Activated CD8-positive, alpha-beta T cell treated with anti-CD3 and anti-CD28 coated beads for 36 hours (primary cell): Measurements from ENCODE around the gene PDZK1IP1. TPM values are rescaled to one million over a fixed set of nuclear protein-coding genes. Genes with fewer than 3 reads are reported as not detected.
"Not testable (repeated sequence)": the region's sequence is repeated elsewhere in the genome, so short reads cannot be mapped to it uniquely, and the experiment has no call there.

Experiments
- ATAC-seq: fragments of 200-7000 bp; cut with Tn5 transposase; one replicate; pipeline ENCODE4 v1.10.0; 2021; ENCODE audit warnings: mild to moderate bottlenecking, moderate library complexity
- CTCF ChIA-PET: fragments of 350-600 bp; sonication (Branson Sonifier 250); formaldehyde crosslinking; loops from one replicate; lab custom pipeline; 2021; ENCODE audit warnings: antibody characterized with exemption; lab: Charles Lee
- POLR2A ChIA-PET: fragments of 350-600 bp; sonication (Branson Sonifier 250); formaldehyde crosslinking; loops from one replicate; lab custom pipeline; 2021; ENCODE audit warnings: antibody characterized with exemption; lab: Charles Lee
- DNase-seq: peaks from one replicate; pipeline ENCODE4 v3.0.0-alpha.2; 2020
- H3K27ac Mint-ChIP-seq: one replicate; pipeline ENCODE4 v1.8.0; 2021; ENCODE audit warnings: mild to moderate bottlenecking, mixed read lengths
- H3K27me3 Mint-ChIP-seq: one replicate; pipeline ENCODE4 v1.8.0; 2021; ENCODE audit warnings: mixed read lengths
- H3K36me3 Mint-ChIP-seq: one replicate; pipeline ENCODE4 v1.8.0; 2021; ENCODE audit warnings: low read depth, mixed read lengths
- H3K4me1 Mint-ChIP-seq: one replicate; pipeline ENCODE4 v1.8.0; 2021; ENCODE audit warnings: low read depth, mixed read lengths
- H3K4me3 Mint-ChIP-seq: one replicate; pipeline ENCODE4 v1.8.0; 2021; ENCODE audit warnings: mild to moderate bottlenecking, moderate library complexity, mixed read lengths
- H3K9me3 Mint-ChIP-seq: one replicate; pipeline ENCODE4 v1.8.0; 2021; ENCODE audit warnings: mixed read lengths
- CTCF ChIP-seq: fragments of 200-600 bp; IDR thresholded peaks from one replicate; pipeline ENCODE4 v1.8.0; 2022; ENCODE audit warnings: antibody characterized with exemption, mild to moderate bottlenecking
- intact Hi-C: fragments of 100-400 bp; cut with micrococcal nuclease; formaldehyde crosslinking; loops from one replicate; pipeline ENCODE4 v1.10.0; 2022
- total RNA-seq, 2 experiments: library from RNA; stranded (reverse); gene quantifications; one replicate each; pipeline ENCODE4 v1.2.3, GENCODE V29; 2021

Gene PDZK1IP1
- total RNA-seq, 2 experiments from 2014 or later = not detected

GRCh38 chr1:47201179-47201578 lies 11.3 kb upstream of the PDZK1IP1 start:
- DNase-seq (no peak), ATAC-seq (no peak)
- intact Hi-C loops = no loop called here
- H3K4me1 Mint-ChIP-seq = no peaks in the 10 kb centered on the region
- TF ChIP-seq CTCF = no peak
- H3K9me3 Mint-ChIP-seq = peaks cover 2% of the 10 kb centered on the region
- H3K27ac Mint-ChIP-seq = no peak overlapping the region
- CTCF ChIA-PET = interaction anchor here (0.9 to 2.3 kb wide), 3 partner anchors 9 to 37 kb away, joined by 3 to 12 read pairs (median 6); no protein-coding TSS in a partner anchor
- H3K4me3 Mint-ChIP-seq = no peak overlapping the region
- H3K27me3 Mint-ChIP-seq = peaks cover 36% of the 10 kb centered on the region
- POLR2A ChIA-PET = no interaction called here
- H3K36me3 Mint-ChIP-seq = no peaks in the 10 kb centered on the region

GRCh38 chr1:47198214-47198613 lies 8.4 kb upstream of the PDZK1IP1 start:
- Mint-ChIP-seq H3K4me1 (no peaks in the 10 kb centered on the region), H3K36me3 (no peaks in the 10 kb centered on the region), H3K27ac (no peak overlapping the region), H3K9me3 (peaks cover 2% of the 10 kb centered on the region), H3K4me3 (no peak overlapping the region), H3K27me3 (peaks cover 24% of the 10 kb centered on the region)
- ChIA-PET CTCF (interaction anchor here (1.1 kb wide), 1 partner anchor 19 kb away, joined by 4 read pairs; no protein-coding TSS in a partner anchor), POLR2A (no interaction called here)
- ATAC-seq = no peak
- TF ChIP-seq CTCF = no peak
- DNase-seq = no peak
- intact Hi-C loops = no loop called here

- no peak for DNase-seq
- Mint-ChIP-seq H3K27me3 (peaks cover 23% of the 10 kb centered on the region), H3K4me3 (no peak overlapping the region), H3K4me1 (no peaks in the 10 kb centered on the region), H3K36me3 (no peaks in the 10 kb centered on the region), H3K9me3 (no peaks in the 10 kb centered on the region), H3K27ac (no peak overlapping the region)
- ChIA-PET POLR2A (interaction anchor here (0.7 kb wide), 1 partner anchor 61 kb away, joined by 3 read pairs; no protein-coding TSS in a partner anchor), CTCF (interaction anchor here (1.1 to 1.6 kb wide), 2 partner anchors 17 to 21 kb away, joined by 3 to 5 read pairs; no protein-coding TSS in a partner anchor)
- ATAC-seq = no peak
- TF ChIP-seq CTCF = no peak
- intact Hi-C loops = no loop called here
Measured at GRCh38 chr1:47196622-47197021, 6.8 kb upstream of the PDZK1IP1 start.

- intact Hi-C loops, H3K36me3 Mint-ChIP-seq, ATAC-seq, H3K4me1 Mint-ChIP-seq, H3K9me3 Mint-ChIP-seq, POLR2A ChIA-PET, H3K4me3 Mint-ChIP-seq, DNase-seq, H3K27ac Mint-ChIP-seq: not testable (repeated sequence)
- CTCF ChIA-PET = interaction anchor here (1.6 kb wide), 1 partner anchor 20 kb away, joined by 5 read pairs; no protein-coding TSS in a partner anchor
- peaks cover 23% of the 10 kb centered on the region for H3K27me3 Mint-ChIP-seq
Measured at GRCh38 chr1:47195981-47196380, 6.1 kb upstream of the PDZK1IP1 start.

GRCh38 chr1:47194311-47194710 lies 4.5 kb upstream of the PDZK1IP1 start:
- H3K4me3 Mint-ChIP-seq = no peak overlapping the region
- H3K27ac Mint-ChIP-seq = no peak overlapping the region
- TF ChIP-seq CTCF = no peak
- ATAC-seq (no peak), DNase-seq (no peak)
- ChIA-PET CTCF (interaction anchor here (0.8 to 6.9 kb wide), 11 partner anchors 9 to 177 kb away, joined by 3 to 86 read pairs (median 6); partner anchors contain the start of gene CMPK1), POLR2A (no interaction called here)
- H3K4me1 Mint-ChIP-seq = no peaks in the 10 kb centered on the region
- no peaks in the 10 kb centered on the region for H3K36me3 Mint-ChIP-seq
- intact Hi-C loops = no loop called here
- peaks cover 18% of the 10 kb centered on the region for H3K27me3 Mint-ChIP-seq
- no peaks in the 10 kb centered on the region for H3K9me3 Mint-ChIP-seq

- H3K4me1 Mint-ChIP-seq, intact Hi-C loops, DNase-seq, H3K4me3 Mint-ChIP-seq, ATAC-seq, H3K27ac Mint-ChIP-seq, H3K36me3 Mint-ChIP-seq, H3K9me3 Mint-ChIP-seq: not testable (repeated sequence)
- CTCF ChIA-PET = interaction anchor here (0.6 to 6.9 kb wide), 34 partner anchors 9 to 533 kb away, joined by 3 to 86 read pairs (median 6); partner anchors contain the start of genes CMPK1 and STIL
- POLR2A ChIA-PET = interaction anchor here (1.1 kb wide), 1 partner anchor 14 kb away, joined by 4 read pairs; no protein-coding TSS in a partner anchor
- peaks cover 11% of the 10 kb centered on the region for H3K27me3 Mint-ChIP-seq
Measured at GRCh38 chr1:47193496-47193895, 3.7 kb upstream of the PDZK1IP1 start.
